NCI-H2196 treated with DMSO at 0.1 percent for 48 hours (cell line): ENCODE measurements around the gene C1orf210.
A peak's percentile ranks its signal among the peaks of the same experiment; 100 is the strongest.

ENCODE experiments used
- DNase-seq: peaks from one replicate; lab custom pipeline; 2025; ENCODE audit not compliant: unreplicated experiment; lab: John Stamatoyannopoulos, UW

C1orf210 gene

GRCh38 chr1:43253876-43254275, 31.5 kb downstream of the C1orf210 start:
- DNase-seq = no peak

GRCh38 chr1:43253173-43253572, 32.2 kb downstream of the C1orf210 start:
- no peak for DNase-seq

DNA sequence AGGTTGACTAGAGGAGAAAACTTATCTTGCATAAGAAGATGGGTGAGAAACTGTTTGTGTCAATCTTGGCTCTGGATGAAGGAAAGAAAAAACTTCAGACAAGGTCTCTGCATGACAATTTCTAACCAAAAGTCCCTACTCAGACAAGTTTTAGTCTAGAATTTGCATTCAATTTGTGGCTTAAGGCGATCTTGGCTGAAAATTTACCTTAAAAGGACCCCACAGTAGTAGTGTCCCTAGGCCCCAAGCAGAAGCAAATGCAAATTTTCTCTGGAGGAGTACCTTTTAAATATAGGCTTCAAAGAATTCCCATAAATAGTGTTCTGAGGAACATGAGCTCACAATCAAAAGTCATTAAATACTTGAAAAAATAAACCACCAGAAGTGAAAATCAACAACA, 33.2 kb downstream of the C1orf210 start:
- no peak for DNase-seq

- DNase-seq = no peak
Observed at GRCh38 chr1:43251024-43251423, 34.4 kb downstream of the C1orf210 start.

- no peak for DNase-seq
Observed at GRCh38 chr1:43250351-43250761, 35.0 kb downstream of the C1orf210 start.

GRCh38 chr1:43247256-43247921, 38.0 kb downstream of the C1orf210 start:
- no peak for DNase-seq

GRCh38 chr1:43246466-43247213, 38.7 kb downstream of the C1orf210 start:
- DNase-seq = no peak

DNA sequence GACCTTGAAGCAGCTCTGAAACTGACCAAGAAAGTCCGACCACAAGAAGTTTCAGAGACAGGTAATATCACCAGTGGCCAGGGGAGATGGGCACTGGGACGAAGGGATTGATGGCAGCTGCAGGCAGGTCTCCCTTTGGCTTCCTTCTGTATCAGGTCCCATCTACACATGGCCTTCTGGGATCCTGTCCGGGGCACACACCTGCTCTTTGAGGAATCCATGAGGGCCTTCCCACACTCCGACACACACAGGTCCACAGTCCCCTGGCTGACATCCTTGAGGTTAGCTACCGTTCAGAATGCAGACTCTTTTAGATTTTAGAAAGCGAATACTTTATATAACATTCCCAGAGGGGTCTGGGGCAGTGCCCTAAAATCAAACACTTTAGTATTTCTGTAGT, 42.1 kb downstream of the C1orf210 start:
- no peak for DNase-seq

- DNase-seq = no peak
Observed at GRCh38 chr1:43241413-43241836, 44.0 kb downstream of the C1orf210 start.

DNA sequence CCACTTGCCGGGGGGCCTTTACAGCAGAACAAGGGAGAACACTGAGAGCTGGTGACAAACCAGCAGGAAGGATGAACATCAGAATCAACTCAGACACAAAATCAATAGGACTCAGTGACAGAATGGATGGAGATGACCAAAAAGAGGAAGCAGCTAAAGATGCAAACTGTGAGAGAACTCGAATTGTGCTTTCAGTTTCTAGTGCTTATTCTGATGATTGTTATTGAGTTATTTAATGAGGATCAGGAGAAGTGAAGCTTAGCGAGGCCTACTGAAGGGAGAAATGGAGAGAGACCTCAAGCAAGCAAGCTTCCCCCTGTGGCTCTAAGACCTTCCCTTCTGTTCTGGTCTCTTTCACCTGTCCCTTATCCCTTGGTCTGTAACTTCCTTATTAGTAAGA, 45.9 kb downstream of the C1orf210 start:
- DNase-seq = no peak

GRCh38 chr1:43238991-43239469, 46.4 kb downstream of the C1orf210 start:
- DNase-seq = no peak

- peak; percentile 26 for DNase-seq
Observed at GRCh38 chr1:43238085-43238484, 47.3 kb downstream of the C1orf210 start.

- DNase-seq = no peak
Observed at GRCh38 chr1:43237121-43237520, 48.3 kb downstream of the C1orf210 start.

- DNase-seq = no peak
Observed at GRCh38 chr1:43235451-43236121, 49.8 kb downstream of the C1orf210 start.

DNA sequence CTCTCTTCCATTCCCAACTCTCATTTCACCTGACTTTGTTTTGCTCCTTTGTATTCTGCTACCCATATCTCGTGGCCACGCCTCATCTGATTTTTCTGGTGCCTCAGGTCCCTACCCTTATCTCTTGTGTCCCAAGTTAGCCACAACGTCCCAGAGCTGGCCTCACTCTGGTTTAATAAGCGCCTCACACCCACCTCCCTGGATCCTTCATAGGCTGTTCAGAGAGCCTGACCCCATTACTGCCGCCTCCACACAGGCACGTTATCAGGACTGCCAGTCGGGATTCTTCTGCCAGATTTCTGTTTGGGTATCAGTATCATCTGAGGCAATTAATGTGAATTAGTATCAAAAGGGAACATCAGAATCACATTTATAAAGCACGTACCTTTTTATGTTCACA, 50.3 kb downstream of the C1orf210 start:
- DNase-seq = no peak

- no peak for DNase-seq
Observed at GRCh38 chr1:43234267-43234666, 51.1 kb downstream of the C1orf210 start.

DNA sequence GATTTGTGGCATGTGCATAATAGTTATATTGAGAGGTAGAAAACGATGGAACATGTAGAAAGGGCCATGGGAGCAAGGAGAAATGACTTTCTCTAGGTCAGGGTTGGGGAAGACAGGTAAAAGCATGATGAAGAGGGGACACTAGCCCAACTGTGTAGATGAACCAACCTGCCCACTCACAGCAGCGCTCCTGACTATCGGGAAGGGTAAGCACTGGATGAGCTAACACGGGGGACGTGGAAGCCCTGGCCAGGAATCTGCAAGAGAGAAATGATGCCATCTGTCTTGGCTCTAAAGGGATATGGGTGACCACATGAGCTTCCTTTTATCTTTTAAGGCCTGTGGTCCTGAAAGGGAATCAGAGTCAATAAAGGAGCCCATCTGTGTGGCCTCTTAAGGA, 51.8 kb downstream of the C1orf210 start:
- no peak for DNase-seq

- DNase-seq = no peak
Observed at GRCh38 chr1:43232482-43232881, 52.9 kb downstream of the C1orf210 start.

DNA sequence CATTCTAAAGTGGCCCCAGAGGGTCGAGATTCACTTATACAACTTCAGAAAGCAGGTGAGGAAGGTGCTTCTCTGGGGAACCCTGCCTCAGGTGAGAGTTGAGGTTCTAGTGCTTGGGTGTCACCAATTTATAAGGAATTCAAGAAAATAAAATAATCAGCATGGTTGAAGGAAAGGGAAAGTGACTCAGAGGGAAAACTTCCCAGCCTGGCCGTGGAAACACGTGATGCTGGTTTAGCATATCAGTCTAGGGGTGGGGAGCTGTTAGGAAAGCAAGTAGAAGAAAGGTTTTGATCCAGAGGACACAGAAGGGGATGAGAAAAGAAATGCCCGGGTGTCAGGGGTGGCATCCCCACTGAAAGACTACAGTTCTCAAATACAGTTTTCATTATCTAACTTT, 53.3 kb downstream of the C1orf210 start:
- no peak for DNase-seq
